Neuronal stem cell (in vitro differentiated cells): ENCODE results near the gene TRERF1.

ENCODE experiments used
- DNase-seq: peaks from one replicate; pipeline ENCODE4 v3.0.0-alpha.2; 2013; ENCODE audit warnings: low spot score
- H2AFZ ChIP-seq: one replicate; pipeline ENCODE4 v1.6.1; 2013; ENCODE audit warnings: mild to moderate bottlenecking, low read length, inconsistent platforms
- H2AK5ac ChIP-seq: 2 replicates; pipeline ENCODE4 v1.6.1; 2013; ENCODE audit warnings: low read depth, mild to moderate bottlenecking, inconsistent platforms, low read length, moderate library complexity, mixed read lengths
- H2BK120ac ChIP-seq: 2 replicates; pipeline ENCODE4 v1.6.1; 2013; ENCODE audit warnings: low read depth, mild to moderate bottlenecking, inconsistent platforms, low read length, moderate library complexity, mixed read lengths
- H2BK12ac ChIP-seq: one replicate; pipeline ENCODE4 v1.6.1; 2013; ENCODE audit warnings: low read length, inconsistent platforms
- H2BK15ac ChIP-seq: 2 replicates; pipeline ENCODE4 v1.6.1; 2013; ENCODE audit warnings: mild to moderate bottlenecking, low read length, inconsistent platforms, mixed read lengths
- H2BK5ac ChIP-seq: one replicate; pipeline ENCODE4 v1.6.1; 2013; ENCODE audit warnings: inconsistent platforms, mild to moderate bottlenecking, low read length, moderate library complexity
- H3K14ac ChIP-seq: one replicate; pipeline ENCODE4 v1.6.1; 2013; ENCODE audit warnings: low read length, inconsistent platforms
- H3K18ac ChIP-seq: 2 replicates; pipeline ENCODE4 v1.6.1; 2013; ENCODE audit warnings: low read length, inconsistent platforms
- H3K23ac ChIP-seq: 2 replicates; pipeline ENCODE4 v1.6.1; 2013; ENCODE audit warnings: low read depth, mild to moderate bottlenecking, mixed read lengths, low read length, inconsistent platforms; ENCODE audit not compliant: poor library complexity
- H3K27ac ChIP-seq: replicated peaks from 3 replicates; pipeline ENCODE4 v1.5.1; 2013; ENCODE audit warnings: low read length, inconsistent platforms
- H3K27me3 ChIP-seq, 3 experiments: 2 replicates each; pipeline ENCODE4 v1.6.1; 2013; ENCODE audit warnings: low read length in 3 of 3, mild to moderate bottlenecking in 2 of 3, inconsistent platforms in 1 of 3, low read depth in 1 of 3, mixed read lengths in 1 of 3, moderate library complexity in 1 of 3; ENCODE audit not compliant: control insufficient read depth in 3 of 3, insufficient read depth in 3 of 3
- H3K36me3 ChIP-seq, 2 donors: replicated peaks in 1 of 2; 2 replicates each; pipeline ENCODE4 v1.6.1; 2013; ENCODE audit warnings: low read length in 2 of 2; ENCODE audit not compliant: control insufficient read depth in 2 of 2, insufficient read depth in 2 of 2
- H3K4ac ChIP-seq: 2 replicates; pipeline ENCODE4 v1.6.1; 2013; ENCODE audit warnings: inconsistent platforms, mild to moderate bottlenecking, low read length, moderate library complexity
- H3K4me1 ChIP-seq, 2 donors: 1 replicate in 1 of 2; 2 replicates in 1 of 2; pipeline ENCODE4 v1.6.1; 2013; ENCODE audit warnings: low read length in 2 of 2, low read depth in 1 of 2; ENCODE audit not compliant: control insufficient read depth in 2 of 2, insufficient read depth in 1 of 2
- H3K4me2 ChIP-seq: one replicate; pipeline ENCODE4 v1.6.1; 2013; ENCODE audit warnings: mild to moderate bottlenecking, low read length, inconsistent platforms; ENCODE audit not compliant: insufficient read depth, poor library complexity, severe bottlenecking
- H3K4me3 ChIP-seq, 2 donors: 2 replicates each; pipeline ENCODE4 v1.5.1; 2013; ENCODE audit warnings: low read length in 2 of 2, mild to moderate bottlenecking in 2 of 2, inconsistent platforms in 1 of 2, moderate library complexity in 1 of 2
- H3K79me1 ChIP-seq: one replicate; pipeline ENCODE4 v1.6.1; 2013; ENCODE audit warnings: low read depth, mild to moderate bottlenecking, inconsistent platforms, low read length, moderate library complexity
- H3K9ac ChIP-seq: one replicate; pipeline ENCODE4 v1.6.1; 2013; ENCODE audit warnings: mild to moderate bottlenecking, low read depth, low read length, inconsistent platforms; ENCODE audit not compliant: poor library complexity
- H3K9me3 ChIP-seq, 2 donors: replicated peaks in 1 of 2; 2 replicates each; pipeline versions ENCODE3 to v1.6.1; 2013; ENCODE audit warnings: low read length in 2 of 2, mild to moderate bottlenecking in 2 of 2, inconsistent platforms in 1 of 2, low read depth in 1 of 2, mixed read lengths in 1 of 2, moderate library complexity in 1 of 2; ENCODE audit not compliant: control insufficient read depth in 2 of 2, insufficient read depth in 1 of 2
- H4K8ac ChIP-seq: one replicate; pipeline ENCODE4 v1.6.1; 2013; ENCODE audit warnings: low read depth, mild to moderate bottlenecking, inconsistent platforms, low read length, moderate library complexity
- H4K91ac ChIP-seq: one replicate; pipeline ENCODE4 v1.6.1; 2013; ENCODE audit warnings: low read length, low read depth, mild to moderate bottlenecking, inconsistent platforms; ENCODE audit not compliant: poor library complexity
- WGBS, 2 donors: extraction: QIAGEN DNeasy Blood & Tissue Kit; methylation state at CpG; one replicate each; pipeline ENCODE4 v1.1.7; 2013; ENCODE audit warnings: missing lambda C conversion rate in 2 of 2, mixed read lengths in 1 of 2; ENCODE audit not compliant: insufficient read length in 2 of 2, insufficient replicate concordance in 1 of 2; ENCODE audit errors: extremely low coverage in 2 of 2; 5-methylcytosine and 5-hydroxymethylcytosine counted together

Gene TRERF1

GRCh38 chr6:42405021-42405420 lies 46.7 kb downstream of the TRERF1 start:
- no peak overlapping the region for H2BK15ac ChIP-seq
- DNase-seq, result no peak
- no peak overlapping the region for H2BK12ac ChIP-seq
- H3K9me3 ChIP-seq, result no peaks in the 10 kb centered on the region
- no peak overlapping the region for H2BK120ac ChIP-seq
- H2AK5ac ChIP-seq, result no peak overlapping the region
- H3K27me3 ChIP-seq, result no peaks in the 10 kb centered on the region
- H3K4ac ChIP-seq, result no peak overlapping the region
- H3K14ac ChIP-seq, result no peak overlapping the region
- H4K8ac ChIP-seq, result no peak overlapping the region
- no peak overlapping the region for H3K4me3 ChIP-seq
- peaks cover 10 to 28% of the 10 kb centered on the region in 2 donors for H3K4me1 ChIP-seq
- no CpG with 5 or more reads among the region's 2 CpGs for WGBS, 2 donors
- no peak overlapping the region for H3K18ac ChIP-seq
- H3K79me1 ChIP-seq, result peaks cover 8% of the 10 kb centered on the region
- no peak overlapping the region for H2AFZ ChIP-seq
- no peak overlapping the region for H3K9ac ChIP-seq
- no peak overlapping the region for H3K27ac ChIP-seq
- H3K23ac ChIP-seq, result no peak overlapping the region
- H3K36me3 ChIP-seq, result no peaks in the 10 kb centered on the region
- H3K4me2 ChIP-seq, result no peak overlapping the region
- H2BK5ac ChIP-seq, result no peak overlapping the region
- H4K91ac ChIP-seq, result no peak overlapping the region

- H3K36me3 ChIP-seq, result no peaks in the 10 kb centered on the region
- no peaks in the 10 kb centered on the region for H3K9me3 ChIP-seq
- H3K9ac ChIP-seq, result no peak overlapping the region
- no peak overlapping the region for H3K18ac ChIP-seq
- H4K91ac ChIP-seq, result no peak overlapping the region
- H3K4me3 ChIP-seq, result no peak overlapping the region
- no peaks in the 10 kb centered on the region for H3K27me3 ChIP-seq
- no peak overlapping the region for H3K27ac ChIP-seq
- no peak overlapping the region for H2BK15ac ChIP-seq
- no peak overlapping the region for H2AK5ac ChIP-seq
- no peak overlapping the region for H3K23ac ChIP-seq
- no peak overlapping the region for H2BK120ac ChIP-seq
- no peak for DNase-seq
- no peak overlapping the region for H4K8ac ChIP-seq
- no peak overlapping the region for H2BK12ac ChIP-seq
- WGBS, 2 donors, result no CpG with 5 or more reads among the region's 5 CpGs
- H3K14ac ChIP-seq, result no peak overlapping the region
- no peak overlapping the region for H3K4me2 ChIP-seq
- no peak overlapping the region for H2AFZ ChIP-seq
- H3K4me1 ChIP-seq, result peaks cover 10 to 28% of the 10 kb centered on the region in 2 donors
- H2BK5ac ChIP-seq, result no peak overlapping the region
- no peak overlapping the region for H3K4ac ChIP-seq
- H3K79me1 ChIP-seq, result peaks cover 8% of the 10 kb centered on the region
Observed at GRCh38 chr6:42404484-42404883, 47.2 kb downstream of the TRERF1 start.

GRCh38 chr6:42403831-42404230 lies 47.9 kb downstream of the TRERF1 start:
- H2BK5ac ChIP-seq, result peak overlapping the region; percentile 16
- DNase-seq, result no peak
- no peak overlapping the region for H3K23ac ChIP-seq
- H3K9ac ChIP-seq, result no peak overlapping the region
- H3K27ac ChIP-seq, result no peak overlapping the region
- H2AFZ ChIP-seq, result no peak overlapping the region
- peaks cover 8% of the 10 kb centered on the region for H3K79me1 ChIP-seq
- no peak overlapping the region for H2BK12ac ChIP-seq
- WGBS, 2 donors, result no CpG with 5 or more reads among the region's 5 CpGs
- H3K27me3 ChIP-seq, result no peaks in the 10 kb centered on the region
- H3K18ac ChIP-seq, result peak overlapping the region; percentile 50
- H2BK120ac ChIP-seq, result no peak overlapping the region
- H4K91ac ChIP-seq, result no peak overlapping the region
- H3K14ac ChIP-seq, result no peak overlapping the region
- H3K4me2 ChIP-seq, result no peak overlapping the region
- H3K9me3 ChIP-seq, result no peaks in the 10 kb centered on the region
- no peak overlapping the region for H3K4me3 ChIP-seq
- peaks cover 10 to 28% of the 10 kb centered on the region in 2 donors for H3K4me1 ChIP-seq
- no peak overlapping the region for H2AK5ac ChIP-seq
- no peak overlapping the region for H4K8ac ChIP-seq
- no peaks in the 10 kb centered on the region for H3K36me3 ChIP-seq
- H3K4ac ChIP-seq, result no peak overlapping the region
- H2BK15ac ChIP-seq, result no peak overlapping the region

- Histone ChIP-seq H2AK5ac (no peak overlapping the region), H3K18ac (peak overlapping the region; percentile 8), H3K27me3 (no peaks in the 10 kb centered on the region), H3K27ac (peak overlapping the region; percentile 40), H3K4ac (no peak overlapping the region), H3K23ac (no peak overlapping the region), H4K8ac (no peak overlapping the region), H2BK120ac (no peak overlapping the region), H3K4me1 (peaks cover 10 to 28% of the 10 kb centered on the region in 2 donors), H3K9ac (no peak overlapping the region), H2BK5ac (peak overlapping the region; percentile 16), H3K36me3 (no peaks in the 10 kb centered on the region), H2AFZ (no peak overlapping the region), H3K14ac (no peak overlapping the region), H3K4me2 (no peak overlapping the region), H4K91ac (no peak overlapping the region), H3K9me3 (no peaks in the 10 kb centered on the region), H3K79me1 (peaks cover 8% of the 10 kb centered on the region), H3K4me3 (no peak overlapping the region), H2BK15ac (no peak overlapping the region), H2BK12ac (no peak overlapping the region)
- WGBS, 2 donors, result no CpG with 5 or more reads among the region's 7 CpGs
- no peak for DNase-seq
Observed at GRCh38 chr6:42403421-42403820, 48.3 kb downstream of the TRERF1 start.
